GM18909 (cell line): ENCODE results near the gene TMED4.
A peak's percentile ranks its signal among the peaks of the same experiment; 100 is the strongest.

Experiments used
- ATAC-seq: cut with Tn5 transposase; IDR thresholded peaks from one replicate; pipeline ENCODE4 v1.9.1; 2021; ENCODE audit warnings: mild to moderate bottlenecking; ENCODE audit not compliant: unreplicated experiment, poor library complexity

The TMED4 gene

GRCh38 chr7:44581879-44582603, at the start of gene TMED4:
TMED4 (minus strand) TSS chr7:44582231; CDS start chr7:44582206, 25 bp downstream.
- ATAC-seq: peak; percentile 93

GRCh38 chr7:44631458-44632115, 49.6 kb upstream of the TMED4 start:
- ATAC-seq: no peak

- no peak for ATAC-seq
Observed at GRCh38 chr7:44630792-44631457, 48.9 kb upstream of the TMED4 start.

GRCh38 chr7:44629829-44630522, 47.9 kb upstream of the TMED4 start:
- peak; percentile 33 for ATAC-seq

GRCh38 chr7:44626620-44627019, 44.6 kb upstream of the TMED4 start:
- ATAC-seq: no peak

- no peak for ATAC-seq
Observed at GRCh38 chr7:44625526-44626471, 43.8 kb upstream of the TMED4 start.

- ATAC-seq: no peak
Observed at GRCh38 chr7:44624318-44624717, 42.3 kb upstream of the TMED4 start.

GRCh38 chr7:44622342-44623151, 40.5 kb upstream of the TMED4 start:
- peak; percentile 69 for ATAC-seq

- no peak for ATAC-seq
Observed at GRCh38 chr7:44621750-44622103, 39.7 kb upstream of the TMED4 start.

GRCh38 chr7:44621034-44621749, 39.2 kb upstream of the TMED4 start:
- ATAC-seq: no peak

- ATAC-seq: no peak
Observed at GRCh38 chr7:44618753-44619152, 36.7 kb upstream of the TMED4 start.

GRCh38 chr7:44618045-44618444, 36.0 kb upstream of the TMED4 start:
- no peak for ATAC-seq

- no peak for ATAC-seq
Observed at GRCh38 chr7:44617225-44617890, 35.3 kb upstream of the TMED4 start.

- ATAC-seq: no peak
Observed at GRCh38 chr7:44616545-44616944, 34.5 kb upstream of the TMED4 start.

- ATAC-seq: no peak
Observed at GRCh38 chr7:44615793-44616192, 33.8 kb upstream of the TMED4 start.

GRCh38 chr7:44615149-44615611, 33.1 kb upstream of the TMED4 start:
- ATAC-seq: no peak

GRCh38 chr7:44609829-44610228, 27.8 kb upstream of the TMED4 start:
- no peak for ATAC-seq
